IMR-90 (cell line): Measurements from ENCODE around the gene ANKH. TPM values are rescaled to one million over a fixed set of nuclear protein-coding genes. Genes with fewer than 3 reads are reported as not detected.

ENCODE experiments used
- ELK1 ChIP-seq: fragments of 150-350 bp; IDR thresholded peaks from 2 replicates; pipeline ENCODE4 v1.6.1; 2016; ENCODE audit warnings: low read depth, mild to moderate bottlenecking, low read length, moderate library complexity, borderline replicate concordance
- polyA plus RNA-seq, 3 experiments: library from polyadenylated mRNA; depleted of rRNA; stranded (reverse); fragments of >200 nt; gene quantifications; 2 replicates each; pipeline ENCODE4 v1.2.3, GENCODE V29; 2012; ENCODE audit warnings: low replicate concordance in 1 of 3
- total RNA-seq: library from RNA; depleted of rRNA; stranded (reverse); fragments of >200 nt; gene quantifications from 2 replicates; pipeline ENCODE4 v1.2.3, GENCODE V29; 2012

ANKH gene
- total and polyA plus RNA-seq, 2 of the 4 experiments (the other 2 are of a cell fraction) = 5.2 to 17.2 TPM

- TF ChIP-seq ELK1 = no peak
Measured at GRCh38 chr5:14665101-14665822, 206.3 kb downstream of the ANKH start (continued).
